Measurements from ENCODE around the gene PHACTR3.

The PHACTR3 gene

DNA sequence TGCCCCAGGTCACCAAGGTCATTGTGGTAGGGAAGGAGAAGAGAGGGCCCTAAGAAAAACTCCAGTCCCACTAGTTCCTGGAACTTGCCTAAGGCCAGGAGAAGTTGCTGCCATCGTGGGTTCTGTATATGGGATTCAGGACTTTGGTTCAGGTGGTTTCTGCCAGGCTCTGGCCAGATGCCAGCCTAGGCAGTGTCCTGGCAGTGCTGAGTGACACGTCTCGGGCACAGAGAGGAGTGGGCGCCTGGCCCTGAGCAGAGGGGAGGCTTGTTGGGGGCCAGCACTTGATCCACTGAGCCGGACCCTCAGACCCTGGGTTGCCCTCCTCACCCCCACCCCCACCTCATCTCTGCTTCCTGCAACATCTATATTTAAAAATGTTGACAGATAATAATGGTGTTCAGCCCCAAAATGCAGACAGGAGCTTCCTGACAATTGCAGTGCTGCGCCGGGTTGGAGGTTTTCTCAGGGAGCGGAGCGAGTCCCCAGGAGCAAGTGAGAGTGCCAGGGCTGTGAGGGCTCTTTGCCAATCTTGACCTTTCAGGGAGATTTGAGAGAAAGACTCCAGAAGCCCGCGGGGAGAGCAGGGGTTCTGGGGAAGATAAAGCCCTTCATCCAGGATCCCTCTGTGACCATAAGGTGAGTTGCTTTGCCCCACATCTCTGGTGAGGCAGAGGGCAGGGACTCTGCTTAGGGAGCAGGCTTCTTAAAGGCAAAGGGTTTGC is 71.9 kb downstream of the PHACTR3 start:
- DNase-seq = no peak

DNA sequence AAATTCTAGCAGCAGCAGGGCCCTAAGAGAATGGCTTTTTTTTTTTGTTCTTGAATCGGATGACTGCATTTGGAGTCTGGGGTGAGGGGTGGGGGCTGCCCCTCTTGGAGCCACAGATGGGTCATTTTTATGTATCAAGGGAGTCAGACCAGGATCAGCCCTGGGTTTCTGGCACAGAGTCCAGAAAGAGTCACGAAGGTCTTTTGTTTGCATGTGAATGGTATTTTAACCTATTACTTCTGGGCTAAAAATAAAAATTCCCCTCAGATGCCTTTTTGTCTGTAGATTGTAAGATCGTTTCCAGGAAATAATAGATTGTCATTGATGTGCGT is 72.5 kb downstream of the PHACTR3 start:
- DNase-seq = no peak

DNA sequence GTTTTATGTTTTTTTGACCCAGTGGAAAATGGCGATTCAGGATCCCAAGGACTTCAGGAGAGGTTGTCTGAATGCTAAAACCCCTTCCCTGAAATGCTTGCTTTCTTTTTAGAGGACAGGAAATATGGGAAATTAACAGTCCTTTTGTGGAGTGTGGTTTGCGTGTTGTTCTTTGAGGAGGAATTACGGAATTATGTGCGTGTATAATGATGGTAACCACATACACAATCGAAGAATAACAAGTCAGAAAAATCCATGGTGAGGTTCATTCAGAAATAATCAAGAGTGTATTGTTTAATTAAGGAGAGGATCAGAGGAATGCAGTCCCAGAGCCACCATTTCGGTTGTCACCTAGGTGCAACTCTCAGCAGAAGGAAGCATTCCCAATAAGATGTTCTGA is 73.2 kb downstream of the PHACTR3 start:
- no peak for DNase-seq

DNA sequence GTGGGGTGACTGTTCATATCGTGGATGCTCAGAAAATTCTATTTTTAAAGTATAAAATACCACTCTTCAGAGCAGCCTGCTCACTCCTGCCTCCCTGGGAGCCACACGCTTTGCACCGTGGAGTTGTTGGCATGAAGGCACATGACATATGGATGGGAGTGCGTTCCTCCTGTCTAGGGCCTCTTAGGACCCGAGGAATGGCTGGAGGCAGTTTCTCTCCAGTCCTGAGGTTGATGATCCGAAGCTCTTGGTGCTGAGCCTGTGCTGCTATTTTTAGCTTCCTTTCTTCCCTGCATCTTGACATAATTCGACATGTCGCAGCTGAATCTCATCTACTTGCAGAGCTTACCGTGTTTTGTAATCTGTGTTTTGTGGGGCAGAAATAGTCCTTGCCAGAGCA is 73.9 kb downstream of the PHACTR3 start:
- DNase-seq = no peak

DNA sequence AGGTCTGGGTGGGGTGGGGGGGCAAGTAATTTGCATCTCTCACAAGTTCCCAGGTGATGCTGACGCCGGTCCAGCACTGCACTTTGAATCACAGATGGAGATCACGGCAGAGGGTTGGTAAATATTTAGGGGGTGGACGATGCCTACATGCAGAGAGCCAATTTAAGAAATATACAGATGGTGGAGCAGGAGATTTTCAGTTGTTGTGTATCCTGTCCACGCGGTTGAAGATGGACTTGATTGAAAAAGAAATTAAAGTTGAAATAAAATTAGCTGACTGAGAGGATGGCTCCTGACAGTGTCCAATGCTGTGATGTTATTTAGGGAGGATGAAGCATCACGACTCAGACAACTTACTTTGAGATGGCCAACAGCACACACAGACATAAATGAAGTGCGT is 74.6 kb downstream of the PHACTR3 start:
- no peak for DNase-seq

DNA sequence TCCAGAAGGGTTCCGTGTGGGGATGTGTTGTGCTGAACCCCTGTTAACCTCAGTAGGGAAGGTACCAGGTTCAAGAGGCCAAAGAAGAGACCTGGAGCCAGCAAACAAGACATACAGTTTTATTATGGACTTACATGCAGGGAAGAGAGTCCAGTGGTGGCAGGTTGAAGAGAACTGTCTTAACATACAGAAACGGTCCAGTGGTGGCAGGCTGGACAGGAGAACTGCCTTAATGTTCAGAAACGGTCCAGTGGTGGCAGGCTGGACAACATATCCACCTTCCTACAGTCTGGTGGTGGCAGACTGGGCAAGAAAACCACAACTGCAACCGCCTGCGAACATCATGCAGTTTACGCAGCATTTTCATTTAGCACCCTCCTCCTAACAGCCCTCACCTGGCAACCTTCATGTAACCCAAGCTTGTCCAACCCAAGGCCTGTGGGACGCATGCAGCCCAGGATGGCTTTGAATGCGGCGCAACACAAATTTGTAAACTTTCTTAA is 75.9 kb downstream of the PHACTR3 start:
- DNase-seq = no peak

DNA sequence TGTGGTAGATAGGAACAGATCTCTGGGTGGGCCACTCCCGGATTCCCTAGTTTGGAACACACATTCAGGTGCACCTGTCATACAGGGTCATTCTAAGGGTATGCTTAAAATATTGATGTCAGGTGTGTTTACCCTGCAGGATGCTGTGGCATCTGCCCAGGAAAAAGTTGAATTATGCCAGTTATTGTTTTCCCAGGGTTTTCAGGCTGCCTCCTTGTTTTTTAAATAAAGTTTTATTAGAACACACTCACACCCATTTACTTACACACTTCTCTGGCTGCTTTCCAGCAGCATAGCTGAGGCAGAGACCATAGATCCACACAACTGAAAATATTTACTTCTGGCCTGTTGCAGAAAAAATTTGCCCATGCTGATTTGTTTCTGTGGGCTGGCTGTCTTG is 76.5 kb downstream of the PHACTR3 start:
- no peak for DNase-seq

DNA sequence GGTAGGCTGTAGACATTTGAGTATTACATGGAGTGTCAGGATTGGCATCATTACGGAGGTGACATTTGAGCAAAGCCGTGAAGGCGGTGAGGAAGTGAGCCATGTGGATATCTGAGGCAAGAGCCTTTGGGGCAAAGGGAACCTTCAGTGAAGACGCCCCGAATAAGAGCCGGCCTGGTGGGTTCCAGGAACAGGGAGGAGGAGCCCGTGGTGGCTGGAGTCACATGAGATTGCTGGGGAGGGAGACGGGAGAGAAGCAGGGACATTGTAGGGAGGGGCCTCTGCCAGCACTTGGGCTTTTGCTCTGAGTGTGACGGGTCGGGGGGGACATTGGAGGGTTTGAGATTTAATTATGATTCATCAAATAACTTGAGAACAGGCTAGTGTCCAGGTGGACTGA is 78.3 kb downstream of the PHACTR3 start:
- no peak for DNase-seq

DNA sequence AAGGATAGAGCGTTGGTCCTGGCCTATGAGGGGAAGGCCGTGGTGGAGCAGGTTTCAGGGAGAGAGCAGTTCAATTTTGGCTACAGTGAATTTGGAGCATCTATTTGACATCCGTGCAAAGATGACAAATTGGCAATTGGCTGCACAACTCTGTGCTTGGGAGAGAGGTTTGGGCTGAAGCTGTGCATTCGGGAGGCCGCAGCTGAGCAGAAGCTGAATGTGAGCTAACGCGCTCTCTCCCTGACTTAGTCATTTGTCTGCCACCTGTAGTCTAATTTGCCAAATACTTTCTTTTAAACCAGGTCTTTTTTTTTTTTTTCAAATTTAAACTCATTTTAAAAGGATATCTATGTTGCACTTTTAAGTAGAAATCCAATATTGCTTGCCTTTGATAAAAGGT is 78.8 kb downstream of the PHACTR3 start:
- DNase-seq = no peak

DNA sequence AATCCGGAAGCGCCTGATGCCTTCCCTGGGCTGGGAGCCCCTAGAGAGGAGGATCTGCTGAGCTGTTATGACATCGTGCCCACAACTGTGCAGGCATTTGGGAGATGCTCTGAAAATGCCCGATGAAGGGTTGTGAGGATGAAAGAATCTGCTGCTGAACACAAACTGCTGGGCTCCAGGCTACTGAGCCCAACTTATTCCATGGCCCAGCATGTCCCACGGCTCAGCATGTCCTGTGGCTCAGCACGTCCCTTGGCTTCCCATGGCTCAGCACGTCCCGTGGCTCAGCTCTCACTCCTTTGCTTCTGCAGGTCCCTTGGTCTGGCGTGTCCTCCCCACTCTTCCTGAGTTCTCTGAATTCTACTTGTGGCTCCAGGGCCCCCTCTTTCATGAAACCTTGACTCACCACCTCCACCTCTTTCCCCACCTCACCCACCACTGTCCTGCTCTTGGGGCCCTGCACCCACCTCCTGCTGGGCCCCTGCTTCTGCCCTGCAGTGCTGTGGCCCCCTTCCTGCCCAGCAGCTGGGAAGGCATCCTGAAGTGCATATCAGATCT is 80.4 kb downstream of the PHACTR3 start:
- no peak for DNase-seq

DNA sequence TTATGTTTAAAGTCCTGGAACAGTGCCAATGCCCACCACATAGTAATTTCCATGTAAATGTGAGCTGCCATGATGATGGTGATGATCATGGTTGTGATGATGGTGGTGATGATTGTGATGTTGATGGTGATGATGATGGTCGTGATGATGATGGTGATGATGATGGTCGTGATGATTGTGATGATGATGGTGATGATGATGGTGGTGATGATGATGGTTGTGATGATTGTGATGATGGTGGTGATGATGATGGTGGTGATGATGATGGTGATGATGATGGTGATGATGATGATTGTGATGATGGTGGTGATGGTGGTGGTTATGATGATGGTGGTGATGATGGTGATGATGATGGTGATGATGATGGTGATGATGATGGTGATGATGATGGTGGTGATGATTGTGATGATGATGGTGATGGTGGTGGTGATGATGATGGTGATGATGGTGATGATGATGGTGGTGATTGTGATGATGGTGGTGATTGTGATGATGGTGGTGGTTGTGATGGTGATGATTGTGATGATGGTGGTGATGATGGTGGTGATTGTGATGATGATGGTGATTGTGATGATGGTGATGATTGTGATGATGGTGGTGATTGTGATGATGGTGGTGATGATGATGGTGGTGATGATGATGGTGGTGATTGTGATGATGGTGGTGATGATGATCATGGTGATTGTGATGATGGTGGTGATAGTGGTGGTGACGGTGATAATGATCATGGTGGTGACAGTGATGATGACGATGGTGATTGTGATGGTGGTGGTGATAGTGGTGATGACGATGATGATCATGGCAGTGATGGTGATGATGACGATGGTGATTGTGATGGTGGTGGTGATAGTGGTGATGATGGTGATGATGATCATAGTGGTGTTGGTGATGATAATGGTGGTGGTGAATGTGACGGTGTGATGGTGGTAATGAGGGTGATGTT is 82.3 kb downstream of the PHACTR3 start:
- DNase-seq = no peak

DNA sequence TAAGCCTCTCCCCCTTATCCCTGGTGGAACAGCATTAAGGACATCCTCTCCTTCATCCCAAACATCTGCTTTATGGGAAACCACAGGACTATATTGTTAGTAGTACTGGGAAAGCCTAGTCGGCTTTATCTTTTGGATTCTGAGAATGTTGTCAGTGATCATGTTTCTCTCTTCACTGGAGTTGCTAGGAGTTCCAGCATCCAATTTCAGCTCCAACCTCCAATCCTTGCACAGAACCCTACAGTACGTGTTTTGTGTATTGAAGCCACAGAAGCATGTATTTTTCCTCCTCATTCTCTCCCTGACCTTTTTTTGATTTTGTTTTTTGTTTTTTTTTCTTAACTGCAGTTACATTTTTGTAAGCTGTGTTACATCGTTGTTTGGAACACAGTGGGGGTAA is 84.0 kb downstream of the PHACTR3 start:
- no peak for DNase-seq

DNA sequence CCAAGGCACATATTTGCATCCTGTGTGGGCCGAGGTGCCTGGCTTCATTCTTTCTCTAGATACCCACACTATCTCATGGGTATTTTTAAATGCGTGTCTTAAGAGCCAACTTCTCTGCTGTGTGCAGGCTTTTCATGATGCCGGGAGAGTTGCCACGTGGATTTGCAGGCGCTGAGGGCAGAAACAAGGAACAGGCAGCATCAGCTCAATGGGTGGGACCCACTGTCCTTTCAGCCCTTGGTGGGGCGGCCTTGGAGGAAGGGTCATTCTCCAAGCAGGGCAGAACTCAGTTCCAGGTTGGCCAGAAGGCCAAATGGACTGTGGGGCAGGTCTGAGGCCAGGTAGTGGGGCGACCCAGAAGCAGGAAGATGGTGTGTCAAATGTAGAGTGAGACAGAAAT is 84.7 kb downstream of the PHACTR3 start:
- no peak for DNase-seq

DNA sequence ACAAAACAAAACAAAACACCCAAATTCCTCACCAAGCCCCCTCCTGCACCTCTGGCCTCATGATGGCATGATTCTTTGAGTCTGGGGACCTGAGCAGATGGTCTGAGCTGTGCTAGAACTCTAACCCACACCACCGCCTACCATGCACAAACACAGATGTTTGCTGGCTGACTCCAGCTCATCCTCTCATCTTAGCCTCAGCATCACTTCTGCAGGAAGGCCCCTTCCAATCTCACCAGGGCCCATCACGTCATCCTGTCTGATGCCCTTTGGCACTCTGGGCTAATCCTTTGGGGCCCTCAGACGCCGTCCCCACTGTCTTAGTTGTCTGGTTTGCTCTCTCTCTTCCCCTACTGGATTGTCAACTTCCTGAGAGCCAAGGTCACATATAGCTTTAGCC is 85.8 kb downstream of the PHACTR3 start:
- no peak for DNase-seq

DNA sequence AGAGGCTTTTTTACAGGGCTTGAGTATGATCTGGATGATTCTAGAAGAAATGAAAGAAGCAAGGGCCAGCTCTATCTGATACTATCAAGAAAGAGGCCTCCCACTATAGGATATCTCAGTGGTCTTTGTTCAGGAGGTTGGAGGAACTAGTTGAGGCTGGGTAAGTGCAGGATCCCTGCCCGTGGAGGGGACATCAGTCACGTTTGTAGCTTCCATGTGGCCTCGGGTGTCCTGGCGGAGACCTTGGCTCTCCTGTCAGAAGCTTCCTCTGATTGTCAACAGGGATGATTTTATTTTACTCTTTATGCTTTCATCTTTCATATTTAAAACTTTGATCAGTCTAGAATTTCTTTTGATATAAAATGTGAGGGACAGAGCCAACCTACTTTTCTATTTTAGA is 86.6 kb downstream of the PHACTR3 start:
- DNase-seq = no peak

DNA sequence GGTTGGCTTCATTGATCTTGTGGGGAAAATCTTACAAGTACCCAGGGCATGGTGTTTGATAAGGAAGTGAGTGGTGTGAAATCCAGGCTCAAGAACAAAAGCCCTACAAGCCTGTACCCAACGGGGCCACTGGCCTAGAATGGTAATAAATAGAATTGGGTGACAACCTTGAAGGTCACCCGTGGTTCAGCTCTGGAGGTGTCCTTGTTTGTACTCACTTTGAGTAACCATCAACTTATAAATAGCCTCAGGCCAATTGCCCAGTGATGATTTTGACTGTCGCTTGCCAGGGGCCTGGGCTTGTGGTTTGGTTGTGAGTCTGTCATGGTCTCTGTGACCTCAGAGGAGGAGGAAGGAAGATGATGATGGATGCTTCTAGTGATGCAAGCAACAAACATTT is 87.8 kb downstream of the PHACTR3 start:
- DNase-seq = no peak

DNA sequence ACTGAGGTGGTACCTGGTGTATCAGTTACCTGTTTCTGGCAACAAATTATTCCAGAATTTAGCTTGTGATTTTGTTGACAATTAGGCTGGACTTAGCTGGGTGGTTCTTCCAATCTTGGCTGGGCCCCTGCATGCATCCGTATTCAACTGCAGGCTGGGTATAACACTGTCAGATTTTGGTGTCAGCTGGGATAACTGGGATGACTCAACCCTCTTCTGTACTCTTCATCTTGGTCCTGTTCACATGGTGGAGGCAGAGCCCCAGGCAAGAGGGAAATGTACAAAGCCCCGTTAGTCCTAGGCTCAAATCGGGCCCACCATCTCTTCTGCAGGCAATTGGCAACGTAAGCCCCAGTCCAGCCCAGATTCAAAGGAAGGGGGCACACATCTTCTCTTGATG is 89.2 kb downstream of the PHACTR3 start:
- DNase-seq = no peak

DNA sequence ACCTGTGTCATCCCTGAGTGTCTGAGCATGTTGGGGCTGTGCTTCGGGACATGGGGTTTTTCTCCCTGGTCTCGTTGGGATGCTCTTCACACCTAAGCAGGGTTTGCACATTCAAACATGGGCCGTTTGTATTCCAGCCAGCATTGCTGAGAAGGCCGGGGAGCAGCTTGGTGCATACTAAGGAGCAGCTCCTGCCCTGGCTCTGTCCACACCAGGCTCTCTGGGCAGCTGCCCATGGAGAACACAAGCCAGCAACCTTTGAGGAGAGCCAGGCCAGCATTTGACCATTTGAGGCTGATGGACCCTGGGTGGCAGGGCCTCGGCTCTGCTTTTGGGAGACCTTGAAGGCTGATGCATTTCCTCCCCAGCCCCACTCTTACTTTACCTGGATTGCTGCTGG is 92.1 kb downstream of the PHACTR3 start:
- DNase-seq = no peak

DNA sequence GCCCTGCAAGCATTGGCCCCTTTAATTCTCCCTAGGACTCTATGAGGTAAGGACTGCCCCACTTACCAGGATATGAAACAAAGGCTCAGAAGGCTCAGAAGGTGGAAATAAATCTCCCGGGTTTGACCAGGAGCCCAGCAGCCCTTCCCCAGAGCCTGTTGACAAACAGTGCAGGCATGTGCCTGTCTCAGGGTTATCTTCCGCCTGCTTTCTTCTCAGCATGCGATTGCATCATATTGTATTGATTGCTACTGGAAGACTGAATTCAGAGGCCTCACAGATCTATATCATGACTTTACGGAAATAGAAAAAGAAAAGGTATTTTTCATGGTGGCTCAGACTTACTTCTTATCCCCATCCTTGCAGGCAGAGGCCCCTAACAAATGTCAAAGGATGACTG is 92.7 kb downstream of the PHACTR3 start:
- DNase-seq = no peak

DNA sequence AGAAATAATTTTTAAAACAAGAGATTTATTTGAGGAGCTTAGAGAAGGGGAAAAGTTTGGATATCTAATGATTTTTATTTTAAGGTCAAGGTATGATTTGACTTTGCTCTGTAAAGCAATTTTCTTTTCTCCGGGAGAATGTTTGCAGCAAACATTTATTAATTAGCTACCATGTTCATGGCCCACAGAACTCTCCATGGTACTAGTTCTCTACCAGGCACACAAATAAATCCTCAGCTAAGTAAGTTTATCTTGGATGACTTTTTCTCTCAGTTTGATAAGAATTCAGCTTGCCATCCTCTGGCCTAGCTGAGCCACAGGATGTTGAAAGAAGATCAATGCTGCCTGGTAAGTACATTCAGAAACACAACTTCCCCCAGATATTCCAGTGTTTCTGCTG is 94.3 kb downstream of the PHACTR3 start:
- no peak for DNase-seq

DNA sequence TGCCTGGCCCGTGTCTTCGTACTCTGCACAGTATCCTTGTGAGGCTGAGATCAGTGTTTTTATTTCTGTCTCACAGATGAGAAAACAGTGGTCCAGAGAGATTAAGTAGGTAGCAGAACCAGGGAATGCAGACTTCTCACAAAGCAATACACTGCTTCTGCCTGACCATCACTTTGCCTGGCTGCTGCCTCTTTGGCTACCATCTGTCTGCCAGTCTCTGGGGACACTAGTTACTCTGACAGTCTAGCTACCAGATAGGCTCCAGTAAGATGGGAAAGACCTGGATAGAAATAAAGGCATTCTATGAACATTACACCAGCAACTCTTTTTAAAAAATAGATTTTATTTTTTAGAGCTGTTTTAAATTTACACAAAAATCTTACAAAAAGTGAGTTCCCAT is 96.9 kb downstream of the PHACTR3 start:
- no peak for DNase-seq

DNA sequence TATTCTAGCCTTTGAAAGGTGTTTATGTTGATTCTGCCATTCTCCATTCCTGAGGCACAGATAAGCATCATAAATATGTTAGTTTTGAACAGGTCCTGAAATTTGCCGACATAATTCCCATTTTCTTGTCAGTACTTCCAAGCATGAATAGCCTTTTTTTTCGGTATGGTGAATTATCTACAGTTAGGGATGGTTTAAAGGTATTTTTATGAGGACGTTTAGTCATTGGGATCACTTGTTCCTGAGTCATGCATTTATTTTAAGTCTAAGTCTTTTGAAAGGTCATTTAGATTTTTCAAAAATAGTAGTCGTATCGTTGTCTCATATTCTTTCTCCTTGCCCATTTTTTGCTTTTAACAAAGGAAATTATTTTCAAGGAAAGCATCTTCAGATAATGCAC is 98.7 kb downstream of the PHACTR3 start:
- no peak for DNase-seq

DNA sequence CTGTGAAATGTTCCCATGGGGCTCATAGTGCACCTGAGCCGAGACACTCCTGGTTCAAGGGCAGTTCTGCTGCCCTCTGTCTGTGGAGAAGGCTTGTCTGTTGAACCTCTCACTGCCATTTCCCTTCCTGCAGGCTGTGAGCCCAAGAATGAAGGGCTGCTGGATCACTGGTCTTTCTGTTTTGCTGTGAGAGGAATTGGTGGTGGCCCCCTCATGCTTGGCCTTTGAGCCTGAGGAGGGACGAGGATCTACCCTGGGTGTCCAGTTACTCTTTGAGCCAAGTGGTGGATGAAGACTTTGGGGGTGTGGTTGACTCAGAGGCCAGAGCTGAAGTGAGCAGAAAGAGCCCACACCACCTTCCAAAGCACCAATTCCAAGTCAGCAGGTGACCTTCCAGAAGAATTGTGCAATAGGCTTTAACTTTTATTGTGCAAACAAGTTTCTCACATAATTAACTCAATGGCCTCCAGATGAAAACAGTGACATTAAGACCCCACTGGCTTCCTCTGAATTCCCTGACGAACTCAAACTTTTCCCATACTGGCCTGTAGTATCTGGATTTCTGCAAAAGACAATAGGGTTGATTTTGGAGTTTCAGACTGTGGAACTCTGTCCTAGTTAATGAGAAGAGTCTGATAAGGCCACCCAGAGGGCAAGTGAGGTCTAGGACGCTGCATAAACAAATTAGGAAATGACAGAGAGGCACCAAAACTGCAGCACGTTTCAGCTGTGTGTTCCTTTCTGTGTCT is 101.5 kb downstream of the PHACTR3 start:
- no peak for DNase-seq

DNA sequence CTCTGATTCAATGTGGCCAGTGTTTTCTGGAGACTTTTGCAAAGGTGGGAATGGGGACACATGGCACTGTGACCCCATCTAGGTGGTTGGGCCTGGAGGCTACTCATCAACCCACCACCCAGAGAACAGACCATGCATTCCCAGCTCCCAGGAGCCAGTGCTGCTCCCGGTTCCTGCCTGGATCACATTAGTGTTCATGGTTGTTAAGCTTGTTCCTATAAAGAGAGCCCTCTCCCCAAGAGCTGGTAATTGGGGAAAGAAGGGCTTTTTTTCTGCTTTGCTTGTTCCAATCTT is 102.0 kb downstream of the PHACTR3 start:
- DNase-seq = no peak
